LHCN-M2 (cell line): ENCODE data around the gene SPRN. TPM values are rescaled to one million over a fixed set of nuclear protein-coding genes. Genes with fewer than 3 reads are reported as not detected.
"Not testable (repeated sequence)": the region's sequence is repeated elsewhere in the genome, so short reads cannot be mapped to it uniquely, and the experiment has no call there.

Experiments
- DNase-seq: peaks from one replicate; pipeline ENCODE4 v3.0.0-alpha.2; 2012; ENCODE audit warnings: low read depth
- total RNA-seq: library from RNA; depleted of rRNA; stranded (reverse); fragments of >200 nt; gene quantifications from 2 replicates; pipeline ENCODE4 v1.2.3, GENCODE V29; 2014

The SPRN gene
- total RNA-seq, 1 experiment from 2014 or later = 0.29 TPM

DNA sequence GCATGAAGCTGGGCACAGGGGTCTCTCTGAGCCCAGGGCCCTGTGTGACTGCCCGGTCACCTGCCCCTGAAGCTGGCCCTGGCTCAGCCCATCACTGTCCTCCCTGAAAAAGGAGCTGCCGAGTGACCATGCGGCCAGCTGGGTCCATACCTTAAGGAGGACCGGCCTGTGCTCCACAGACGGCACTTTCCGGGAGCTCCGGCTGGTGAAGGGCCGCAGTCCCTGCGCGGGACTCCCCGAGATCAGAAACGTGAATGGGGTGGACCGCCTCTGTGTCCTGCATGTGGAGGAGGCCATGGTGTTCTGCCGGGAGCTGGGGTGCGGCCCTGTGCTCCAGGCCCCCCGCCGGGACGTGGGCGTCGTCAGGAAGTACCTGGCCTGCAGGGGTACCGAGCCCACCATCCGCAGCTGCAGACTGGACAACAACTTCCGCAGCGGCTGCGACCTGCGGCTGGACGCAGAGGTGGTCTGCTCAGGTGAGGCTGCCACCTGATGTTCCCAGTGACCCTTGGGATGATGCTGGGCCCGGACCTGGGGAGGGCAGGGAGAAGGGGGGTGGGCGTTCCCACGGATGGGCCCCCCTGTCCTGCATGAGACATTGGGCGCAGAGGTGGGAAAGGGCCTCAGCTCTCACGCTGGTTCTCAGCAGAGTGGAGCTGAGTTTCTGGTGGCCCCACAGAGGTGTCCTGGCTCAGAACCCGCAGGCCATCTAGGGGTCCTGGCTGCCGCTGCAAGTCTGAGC, 32.8 kb upstream of the SPRN start:
- no peak for DNase-seq

GRCh38 chr10:133456041-133456951, 31.9 kb upstream of the SPRN start:
- no peak for DNase-seq

- no peak for DNase-seq
Measured at GRCh38 chr10:133455611-133456031, 31.2 kb upstream of the SPRN start.

- DNase-seq = no peak
Measured at GRCh38 chr10:133455196-133455595, 30.8 kb upstream of the SPRN start.

DNA sequence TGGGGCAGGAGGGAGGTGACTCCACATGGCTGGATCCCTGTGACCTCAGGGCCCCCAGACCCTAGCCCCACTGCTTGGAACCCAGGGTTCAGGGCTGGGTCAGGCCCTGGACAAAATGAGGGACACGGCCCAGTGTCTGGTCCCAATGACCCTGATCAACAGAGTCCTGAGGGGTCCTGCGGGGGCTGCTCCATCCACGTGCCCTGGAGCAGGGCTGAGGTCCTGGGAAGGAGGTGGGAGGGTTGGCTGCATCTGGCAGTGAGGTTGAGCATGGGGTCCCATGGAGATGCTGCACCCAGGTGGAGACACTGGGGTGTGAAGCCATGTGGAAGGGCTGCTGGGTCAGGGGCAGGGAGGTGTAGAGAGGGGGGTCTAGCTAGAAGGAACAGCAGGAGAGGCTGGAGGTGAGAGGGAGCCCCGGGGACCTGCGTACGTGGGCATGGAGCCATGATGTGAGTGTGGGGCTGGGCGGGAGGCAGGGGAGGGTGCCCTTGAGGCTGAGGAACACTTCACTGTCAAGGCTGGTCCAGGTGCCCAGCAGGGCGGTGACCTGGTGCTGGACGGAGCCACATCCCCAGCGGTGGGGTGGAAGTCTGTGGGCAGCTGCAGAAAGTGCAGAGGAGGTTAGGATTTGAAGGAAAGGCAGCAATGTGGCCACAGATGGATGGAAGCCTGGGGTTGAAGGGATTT, 29.9 kb upstream of the SPRN start:
- no peak for DNase-seq

DNA sequence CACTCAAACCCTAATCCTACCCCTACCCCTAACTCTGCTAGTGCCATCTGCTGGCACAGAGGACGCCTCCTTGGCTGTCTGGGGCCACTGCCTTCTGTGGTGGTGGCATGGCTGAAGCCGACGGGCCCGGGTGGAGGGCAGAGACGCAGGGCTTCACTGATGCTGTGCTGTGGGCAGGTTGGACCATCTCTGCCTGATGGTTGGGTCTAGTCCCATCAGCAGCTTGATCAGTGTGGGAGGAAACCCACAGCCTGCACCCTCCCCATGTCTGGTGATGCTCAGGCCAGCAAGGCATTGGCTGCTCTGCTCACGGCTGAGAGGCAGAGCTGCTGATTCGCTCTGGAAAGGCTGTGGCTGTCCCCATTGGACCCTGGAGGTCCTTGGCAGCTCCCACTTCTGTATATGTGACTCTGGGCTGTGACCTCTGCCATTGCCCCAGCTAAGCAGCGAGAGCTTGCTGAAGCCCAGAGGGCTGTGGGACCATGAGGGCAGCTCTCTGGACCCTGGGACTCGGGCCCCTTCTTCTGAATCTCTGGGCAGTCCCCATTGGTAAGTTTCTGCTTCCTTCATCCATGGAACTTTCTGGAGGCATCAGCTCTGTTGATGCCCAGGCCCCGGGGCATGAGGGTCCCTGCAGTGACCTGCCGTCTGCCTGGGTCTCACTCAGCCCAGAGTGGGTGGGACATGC, 29.2 kb upstream of the SPRN start, which contains the start of gene SCART1:
TSS of gene SCART1 (plus strand) at position 430 of the 688 bp plus-strand sequence. CDS start at position 483, 53 bp downstream.
- DNase-seq = no peak

GRCh38 chr10:133452453-133452852, 28.0 kb upstream of the SPRN start:
- DNase-seq = no peak

DNA sequence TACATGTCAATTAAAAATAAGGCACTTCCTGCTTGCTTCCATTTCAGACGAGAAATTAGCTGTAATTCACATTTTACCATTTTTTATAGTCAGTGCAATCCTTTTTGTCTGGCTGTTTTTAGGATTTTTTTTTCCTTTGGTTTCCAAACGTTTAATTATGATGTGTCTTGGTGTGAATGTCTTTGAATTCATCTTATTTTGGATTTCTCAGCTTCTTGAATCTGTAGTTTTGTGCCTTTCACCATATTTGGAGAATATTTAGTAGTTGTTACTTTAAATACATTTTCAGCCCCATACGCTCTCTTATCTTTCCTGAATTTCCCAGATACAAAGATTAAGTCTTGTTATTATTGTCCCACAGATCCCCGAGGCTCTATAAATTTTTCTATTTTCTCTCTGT, 26.9 kb upstream of the SPRN start:
- DNase-seq = no peak

DNA sequence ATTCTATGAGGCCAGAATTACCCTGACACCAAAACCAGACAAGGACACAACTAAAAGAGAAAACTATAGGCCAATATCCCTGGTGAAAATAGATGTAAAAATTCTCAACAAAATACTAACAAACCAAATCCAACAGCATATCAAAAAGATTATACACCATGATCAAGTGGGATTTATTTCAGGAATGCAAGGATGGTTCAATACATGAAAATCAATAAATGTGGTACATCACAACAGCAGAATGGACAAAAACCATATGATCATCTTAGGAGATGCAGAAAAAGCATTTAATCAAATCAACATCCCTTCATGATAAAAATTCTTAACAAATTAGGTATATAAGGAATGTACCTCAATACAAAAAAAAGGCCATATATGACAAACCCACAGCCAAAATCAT, 23.7 kb upstream of the SPRN start:
- no peak for DNase-seq

GRCh38 chr10:133446979-133447378, 22.6 kb upstream of the SPRN start:
- no peak for DNase-seq

- DNase-seq = no peak
Measured at GRCh38 chr10:133445751-133446708, 21.6 kb upstream of the SPRN start.

GRCh38 chr10:133445268-133445732, 20.9 kb upstream of the SPRN start:
- no peak for DNase-seq

DNA sequence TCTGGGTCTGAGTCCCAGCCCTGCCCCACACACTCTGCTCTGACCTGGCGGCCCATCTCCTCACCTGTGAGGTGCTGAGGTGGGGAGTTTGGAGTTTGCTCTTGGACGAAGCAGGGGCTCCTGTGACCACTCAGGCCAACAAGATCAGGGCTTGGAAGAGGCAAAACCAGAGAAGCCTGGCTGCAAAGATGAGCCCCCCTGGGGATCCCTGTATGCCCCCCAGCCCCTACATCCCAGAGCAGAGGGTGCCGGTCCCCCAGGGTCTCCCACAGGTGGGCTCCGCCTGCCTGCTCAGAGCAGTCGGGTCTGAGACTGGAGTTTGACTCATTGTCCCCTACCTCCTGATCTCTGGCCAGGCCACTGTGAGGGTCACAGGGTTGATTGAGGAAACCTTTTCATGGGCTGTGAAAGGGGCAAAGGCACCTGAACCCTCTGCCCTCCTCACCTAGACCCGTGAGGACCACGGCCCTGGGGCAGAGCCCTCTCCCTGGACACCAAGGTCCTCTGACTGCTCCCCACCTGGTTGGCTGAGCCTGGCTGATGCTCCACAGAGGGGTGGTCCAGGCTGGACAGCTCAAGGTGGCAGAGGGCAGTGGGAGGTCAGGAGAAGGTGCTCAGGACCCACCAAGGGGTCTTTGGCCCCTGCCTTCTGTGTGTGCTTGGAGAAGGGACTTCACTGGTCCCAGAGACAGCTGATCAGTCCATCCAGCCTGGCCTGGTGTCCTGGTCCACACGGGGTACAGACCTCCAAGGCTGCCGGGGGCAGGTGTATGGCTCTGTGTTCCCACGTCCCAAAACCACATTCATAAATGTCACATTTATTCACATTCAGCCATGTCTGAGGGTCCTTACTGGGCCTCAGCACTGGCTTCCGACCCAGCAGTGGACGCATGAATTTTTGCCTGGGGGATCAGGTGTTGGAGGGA, 20.2 kb upstream of the SPRN start:
- no peak for DNase-seq

- no peak for DNase-seq
Measured at GRCh38 chr10:133442967-133443924, 18.8 kb upstream of the SPRN start.

- DNase-seq = no peak
Measured at GRCh38 chr10:133442191-133442966, 18.0 kb upstream of the SPRN start.

DNA sequence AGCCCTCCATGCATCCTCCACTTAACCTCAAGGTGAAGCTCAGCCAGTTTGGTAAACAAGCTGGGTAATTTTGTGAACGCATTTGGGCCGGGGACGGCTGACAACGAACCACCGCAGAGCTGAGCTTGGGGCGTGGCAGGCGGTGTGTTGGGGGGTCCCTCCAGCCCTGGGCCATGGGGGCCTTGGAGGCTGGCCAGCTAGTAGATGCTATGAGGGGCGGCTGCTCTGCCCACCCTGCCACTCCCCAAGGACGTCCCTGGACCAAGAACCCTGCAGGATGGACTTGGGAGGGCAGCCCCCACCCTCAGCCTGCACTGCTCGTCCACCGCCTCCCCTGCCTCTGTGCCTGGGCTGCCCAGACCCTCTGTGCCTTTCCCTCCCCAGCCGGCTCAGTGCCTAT, 17.4 kb upstream of the SPRN start:
- DNase-seq = no peak

GRCh38 chr10:133441356-133441755, 16.9 kb upstream of the SPRN start:
- not testable (repeated sequence) for DNase-seq
